Astrocyte of the hippocampus (primary cell): ENCODE results near the gene CGB8.

Source experiments
- DNase-seq: peaks from one replicate; pipeline ENCODE4 v3.0.0; 2011; ENCODE audit warnings: low read depth, low spot score

CGB8 gene

DNA sequence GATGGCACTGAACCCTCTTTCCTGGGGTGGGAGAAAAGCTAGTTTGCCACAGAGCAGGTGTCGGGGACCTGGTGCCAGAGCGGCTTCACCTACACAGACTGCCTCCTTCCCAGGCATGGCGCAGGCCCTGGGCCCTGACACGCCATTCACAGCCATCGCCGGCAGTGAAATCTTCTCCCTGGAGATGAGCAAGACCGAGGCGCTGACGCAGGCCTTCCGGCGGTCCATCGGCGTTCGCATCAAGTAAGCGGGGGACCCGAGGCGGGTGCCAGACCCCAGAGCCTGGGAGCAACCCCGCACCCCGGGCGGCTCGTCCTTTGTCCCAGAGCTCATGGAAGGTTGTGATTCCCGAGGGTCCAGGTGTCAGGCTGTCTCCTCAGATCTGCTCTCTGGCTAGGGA, 42.0 kb downstream of the CGB8 start:
- no peak for DNase-seq

GRCh38 chr19:49004964-49005614, 43.8 kb downstream of the CGB8 start:
- no peak for DNase-seq

- DNase-seq = no peak
Observed at GRCh38 chr19:49004133-49004532, 44.8 kb downstream of the CGB8 start.

DNA sequence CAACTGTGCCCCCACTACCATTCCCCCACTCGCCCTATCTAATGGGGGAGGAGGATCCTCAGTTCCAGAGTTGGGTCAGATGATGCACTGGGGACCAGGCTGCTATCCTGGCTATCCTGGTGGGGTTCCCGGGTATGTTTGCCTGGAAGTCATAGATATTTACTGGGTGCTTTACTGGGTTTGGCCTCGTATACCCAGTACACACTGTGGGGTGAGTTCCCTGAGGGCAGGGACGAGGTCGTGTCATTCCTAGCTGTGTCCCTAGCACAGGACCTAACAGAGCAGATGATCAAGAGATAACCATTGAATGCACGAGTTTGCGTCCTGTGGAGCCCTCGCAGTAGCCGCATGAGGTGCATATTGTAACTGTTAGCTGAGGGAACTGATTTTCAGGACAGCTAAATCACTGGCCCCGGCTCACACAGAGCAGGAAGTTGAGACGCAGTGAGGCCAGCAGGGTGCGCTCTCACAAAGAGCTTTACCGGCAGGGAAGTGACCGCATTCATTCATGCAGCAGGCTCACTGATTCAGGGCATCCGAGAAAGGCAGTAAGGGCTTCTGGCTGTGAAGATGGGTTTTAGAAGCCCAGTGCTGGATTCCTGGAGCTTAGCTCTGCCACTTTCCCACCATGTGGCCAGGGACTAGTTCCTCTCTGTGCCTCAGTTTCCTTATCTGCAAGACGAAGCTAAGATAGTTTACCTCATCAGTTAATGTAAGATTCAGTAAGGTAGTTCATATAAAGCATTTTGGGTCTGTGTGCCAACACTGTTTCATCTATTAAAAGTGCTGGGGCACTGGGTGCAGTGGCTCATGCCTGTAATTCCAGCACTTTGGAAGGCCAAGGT, 49.2 kb downstream of the CGB8 start:
- DNase-seq = peak; percentile 89

DNA sequence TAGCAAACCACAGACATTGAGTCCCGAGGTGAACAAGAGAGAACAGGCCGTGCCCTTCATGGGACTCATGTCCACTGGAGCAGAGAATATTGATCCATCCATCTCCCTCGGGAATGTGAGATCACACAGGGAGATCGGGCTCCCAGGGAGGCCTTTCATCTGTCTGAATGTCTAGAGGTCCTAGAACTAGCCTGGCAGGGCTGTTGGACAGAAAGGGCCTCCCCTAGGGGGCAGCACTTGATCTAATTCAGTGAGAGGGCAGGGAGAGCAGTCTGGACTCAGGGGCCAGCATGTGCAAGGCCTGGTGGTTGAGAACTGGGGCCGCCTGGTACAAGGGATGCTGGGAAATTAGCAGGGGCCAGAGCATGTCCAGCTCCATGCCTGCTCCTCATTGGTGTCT, 50.9 kb downstream of the CGB8 start:
- DNase-seq = peak; percentile 78
